ENCODE measurements around the gene SYNPO2. TPM values are rescaled to one million over a fixed set of nuclear protein-coding genes. Genes with fewer than 3 reads are reported as not detected.

Gene SYNPO2
- total RNA-seq, 1 experiment from 2014 or later, result 0.26 TPM

DNA sequence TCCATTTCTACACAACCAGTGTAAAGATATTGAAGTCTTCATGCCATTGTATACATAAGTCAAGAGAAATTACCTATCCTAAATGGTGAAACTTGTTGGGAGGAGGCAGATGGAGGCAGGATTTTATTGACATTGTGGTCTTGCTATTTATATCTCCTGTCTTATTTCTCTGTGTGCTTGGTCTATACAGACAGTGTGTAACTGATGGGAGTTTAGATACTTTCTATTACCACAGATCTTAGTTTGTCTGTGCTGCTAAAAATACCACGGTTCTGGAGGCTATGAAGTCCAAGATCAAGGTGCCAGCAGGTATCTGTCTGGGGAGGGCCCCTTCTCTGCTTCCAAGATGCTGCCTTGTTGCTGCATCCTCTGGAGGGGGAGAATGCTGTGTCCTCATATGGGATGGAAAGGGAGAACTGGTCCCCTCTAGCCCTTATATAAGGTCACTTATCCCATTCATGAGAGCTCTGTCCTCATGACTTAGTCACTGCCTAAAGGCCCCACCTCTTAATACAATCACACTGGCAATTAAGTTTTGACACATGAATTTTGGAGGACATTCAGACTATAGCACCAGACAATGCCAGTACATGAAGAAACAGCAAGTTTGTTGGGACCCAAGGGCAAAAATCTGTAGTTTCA lies 62.4 kb downstream of the SYNPO2 start:
- no peak for DNase-seq (ENCODE audit: low spot score)
- Histone ChIP-seq H3K27ac (ENCODE audit: low read depth, low read length, poor library complexity, severe bottlenecking) (no peak overlapping the region), H3K9me3 (ENCODE audit: low read depth, low read length, poor library complexity, severe bottlenecking) (no peaks in the 10 kb centered on the region), H3K4me1 (ENCODE audit: insufficient read depth, low read length, poor library complexity, severe bottlenecking) (peaks cover 3% of the 10 kb centered on the region), H3K4me3 (ENCODE audit: low read depth, low read length, poor library complexity, severe bottlenecking) (no peak overlapping the region), H3K36me3 (ENCODE audit: insufficient read depth, low read length, poor library complexity, severe bottlenecking) (no peaks in the 10 kb centered on the region), H3K27me3 (replicated peaks; ENCODE audit: insufficient read depth, low read depth, low read length, poor library complexity) (no peaks in the 10 kb centered on the region)
- ChIA-PET CTCF (no interaction called here), POLR2A (ENCODE audit: low non-redundant PET) (no interaction called here)
- no TSS peak for BruUV-seq (replicated peaks)
- intact Hi-C loops (cut with micrococcal nuclease; ENCODE audit: unreplicated experiment), result no loop called here
- TF ChIP-seq, protein P1, sequence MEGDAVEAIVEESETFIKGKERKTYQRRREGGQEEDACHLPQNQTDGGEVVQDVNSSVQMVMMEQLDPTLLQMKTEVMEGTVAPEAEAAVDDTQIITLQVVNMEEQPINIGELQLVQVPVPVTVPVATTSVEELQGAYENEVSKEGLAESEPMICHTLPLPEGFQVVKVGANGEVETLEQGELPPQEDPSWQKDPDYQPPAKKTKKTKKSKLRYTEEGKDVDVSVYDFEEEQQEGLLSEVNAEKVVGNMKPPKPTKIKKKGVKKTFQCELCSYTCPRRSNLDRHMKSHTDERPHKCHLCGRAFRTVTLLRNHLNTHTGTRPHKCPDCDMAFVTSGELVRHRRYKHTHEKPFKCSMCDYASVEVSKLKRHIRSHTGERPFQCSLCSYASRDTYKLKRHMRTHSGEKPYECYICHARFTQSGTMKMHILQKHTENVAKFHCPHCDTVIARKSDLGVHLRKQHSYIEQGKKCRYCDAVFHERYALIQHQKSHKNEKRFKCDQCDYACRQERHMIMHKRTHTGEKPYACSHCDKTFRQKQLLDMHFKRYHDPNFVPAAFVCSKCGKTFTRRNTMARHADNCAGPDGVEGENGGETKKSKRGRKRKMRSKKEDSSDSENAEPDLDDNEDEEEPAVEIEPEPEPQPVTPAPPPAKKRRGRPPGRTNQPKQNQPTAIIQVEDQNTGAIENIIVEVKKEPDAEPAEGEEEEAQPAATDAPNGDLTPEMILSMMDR (conservative IDR thresholded peaks at IDR 0.05; ENCODE audit: low read depth, low read length), result no peak
- no peak for TF ChIP-seq EZH2 (IDR thresholded peaks at IDR 0.05; ENCODE audit: borderline replicate concordance, low read depth, low read length, poor library complexity, severe bottlenecking)

DNA sequence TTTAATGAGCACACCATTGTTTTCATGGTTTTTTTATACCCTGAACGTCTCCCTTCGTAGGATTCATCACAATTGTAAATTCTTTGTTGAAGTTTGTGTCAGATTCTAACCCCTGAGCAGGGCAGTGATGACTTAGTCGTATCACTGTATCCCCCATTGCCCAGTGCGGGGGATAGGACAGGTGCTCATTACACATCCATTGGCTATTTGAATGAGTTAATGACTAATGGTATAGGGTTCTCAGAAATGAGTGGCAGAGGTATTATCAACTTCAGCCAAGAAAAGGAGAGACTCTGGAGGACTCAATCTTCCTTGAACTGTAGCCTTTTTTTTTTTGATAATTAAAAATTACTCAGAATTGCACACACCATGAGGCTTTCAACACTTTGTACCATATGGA lies 64.6 kb downstream of the SYNPO2 start:
- intact Hi-C loops (cut with micrococcal nuclease; ENCODE audit: unreplicated experiment), result no loop called here
- DNase-seq (ENCODE audit: low spot score), result no peak
- Histone ChIP-seq H3K27me3 (replicated peaks; ENCODE audit: insufficient read depth, low read depth, low read length, poor library complexity) (no peaks in the 10 kb centered on the region), H3K4me3 (ENCODE audit: low read depth, low read length, poor library complexity, severe bottlenecking) (no peak overlapping the region), H3K36me3 (ENCODE audit: insufficient read depth, low read length, poor library complexity, severe bottlenecking) (no peaks in the 10 kb centered on the region), H3K4me1 (ENCODE audit: insufficient read depth, low read length, poor library complexity, severe bottlenecking) (no peaks in the 10 kb centered on the region), H3K27ac (ENCODE audit: low read depth, low read length, poor library complexity, severe bottlenecking) (no peak overlapping the region), H3K9me3 (ENCODE audit: low read depth, low read length, poor library complexity, severe bottlenecking) (no peaks in the 10 kb centered on the region)
- POLR2A ChIA-PET (ENCODE audit: low non-redundant PET), result no interaction called here
- no TSS peak for BruUV-seq (replicated peaks)
- CTCF ChIA-PET, result no interaction called here
- TF ChIP-seq EZH2 (IDR thresholded peaks at IDR 0.05; ENCODE audit: borderline replicate concordance, low read depth, low read length, poor library complexity, severe bottlenecking), result no peak
- TF ChIP-seq, protein P1 (conservative IDR thresholded peaks at IDR 0.05; ENCODE audit: low read depth, low read length), result no peak

DNA sequence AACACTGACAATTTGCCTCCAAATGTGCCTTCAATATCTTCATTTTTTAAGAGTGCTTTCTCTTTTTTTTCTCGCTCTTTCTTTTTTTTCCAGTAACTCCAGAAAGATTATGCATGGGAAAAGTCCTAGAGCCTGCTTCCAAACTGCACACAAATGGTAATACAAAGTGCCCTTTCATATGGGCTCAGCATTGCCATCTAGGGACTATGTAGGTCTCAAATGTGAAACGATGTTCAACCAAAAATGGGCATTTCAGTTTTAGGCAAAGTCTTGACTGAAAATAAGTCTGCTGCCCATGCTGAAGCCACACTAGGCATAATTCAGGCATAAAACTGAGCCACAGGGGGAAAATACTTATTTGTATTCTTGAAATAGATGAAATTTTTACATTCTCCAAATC lies 65.6 kb downstream of the SYNPO2 start:
- DNase-seq (ENCODE audit: low spot score), result peak; percentile 45
- no peak for TF ChIP-seq EZH2 (IDR thresholded peaks at IDR 0.05; ENCODE audit: borderline replicate concordance, low read depth, low read length, poor library complexity, severe bottlenecking)
- TF ChIP-seq, protein P1 (conservative IDR thresholded peaks at IDR 0.05; ENCODE audit: low read depth, low read length), result peak; percentile 47
- Histone ChIP-seq H3K27ac (ENCODE audit: low read depth, low read length, poor library complexity, severe bottlenecking) (no peak overlapping the region), H3K4me3 (ENCODE audit: low read depth, low read length, poor library complexity, severe bottlenecking) (no peak overlapping the region), H3K27me3 (replicated peaks; ENCODE audit: insufficient read depth, low read depth, low read length, poor library complexity) (no peaks in the 10 kb centered on the region), H3K36me3 (ENCODE audit: insufficient read depth, low read length, poor library complexity, severe bottlenecking) (no peaks in the 10 kb centered on the region), H3K9me3 (ENCODE audit: low read depth, low read length, poor library complexity, severe bottlenecking) (no peaks in the 10 kb centered on the region), H3K4me1 (ENCODE audit: insufficient read depth, low read length, poor library complexity, severe bottlenecking) (no peaks in the 10 kb centered on the region)
- ChIA-PET CTCF (no interaction called here), POLR2A (ENCODE audit: low non-redundant PET) (no interaction called here)
- intact Hi-C loops (cut with micrococcal nuclease; ENCODE audit: unreplicated experiment), result no loop called here
- no TSS peak for BruUV-seq (replicated peaks)

Measured in A673 (cell line).